HUES6 (cell line): ENCODE results near the gene CCND1.

Experiments used
- H3K27ac ChIP-seq: 2 replicates; pipeline ENCODE4 v1.7.0; 2013; ENCODE audit warnings: low read depth, mild to moderate bottlenecking, low read length, inconsistent platforms
- H3K27me3 ChIP-seq: 2 replicates; pipeline ENCODE4 v1.6.1; 2013; ENCODE audit warnings: low read length; ENCODE audit not compliant: control insufficient read depth, insufficient read depth
- H3K36me3 ChIP-seq: 2 replicates; pipeline ENCODE4 v1.6.1; 2013; ENCODE audit warnings: low read length; ENCODE audit not compliant: control insufficient read depth, insufficient read depth
- H3K4me1 ChIP-seq: 2 replicates; pipeline ENCODE4 v1.6.1; 2013; ENCODE audit warnings: low read length; ENCODE audit not compliant: control insufficient read depth, insufficient read depth
- H3K4me3 ChIP-seq: 2 replicates; pipeline ENCODE4 v1.5.1; 2013; ENCODE audit warnings: low read depth, low read length
- H3K9ac ChIP-seq: one replicate; pipeline ENCODE4 v1.6.1; 2013; ENCODE audit warnings: mild to moderate bottlenecking, low read length
- H3K9me3 ChIP-seq: 2 replicates; pipeline ENCODE4 v1.6.1; 2013; ENCODE audit warnings: low read depth, low read length; ENCODE audit not compliant: control insufficient read depth, insufficient read depth

The CCND1 gene

GRCh38 chr11:69664103-69664775, 23.3 kb downstream of the CCND1 start:
- Histone ChIP-seq H3K27ac (no peak overlapping the region), H3K9me3 (no peaks in the 10 kb centered on the region), H3K9ac (no peak overlapping the region), H3K4me3 (no peak overlapping the region), H3K27me3 (no peaks in the 10 kb centered on the region), H3K4me1 (no peaks in the 10 kb centered on the region; the same call in 1 of the 2 replicates), H3K36me3 (peaks cover 25% of the 10 kb centered on the region)

GRCh38 chr11:69664901-69665300, 23.9 kb downstream of the CCND1 start:
- no peak overlapping the region for H3K9ac ChIP-seq
- H3K27me3 ChIP-seq: no peaks in the 10 kb centered on the region
- no peaks in the 10 kb centered on the region; the same call in 1 of the 2 replicates for H3K4me1 ChIP-seq
- H3K9me3 ChIP-seq: no peaks in the 10 kb centered on the region
- H3K4me3 ChIP-seq: no peak overlapping the region
- peaks cover 30% of the 10 kb centered on the region for H3K36me3 ChIP-seq
- H3K27ac ChIP-seq: no peak overlapping the region

DNA sequence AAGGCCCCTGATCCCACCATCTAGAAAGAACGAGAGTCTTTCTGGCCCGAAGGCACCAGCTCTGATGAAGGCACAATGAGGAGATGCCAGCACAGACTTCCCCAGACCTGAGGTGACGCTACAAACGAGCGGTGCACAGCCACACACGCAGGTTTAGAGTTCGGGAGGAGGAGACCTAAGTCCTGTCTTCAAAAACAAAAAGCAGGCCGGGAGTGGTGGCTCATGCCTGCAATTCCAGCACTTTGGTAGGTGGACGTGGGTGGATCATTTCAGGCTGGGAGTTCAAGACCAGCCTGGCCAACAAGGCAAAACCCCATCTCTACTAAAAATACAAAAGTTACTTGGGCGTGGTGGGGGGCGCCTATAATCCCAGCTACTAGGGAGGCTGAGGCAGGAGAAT, 24.7 kb downstream of the CCND1 start:
- no peak overlapping the region for H3K4me3 ChIP-seq
- no peak overlapping the region for H3K27ac ChIP-seq
- peaks cover 30% of the 10 kb centered on the region for H3K36me3 ChIP-seq
- H3K27me3 ChIP-seq: no peaks in the 10 kb centered on the region
- H3K9me3 ChIP-seq: no peaks in the 10 kb centered on the region
- peaks cover 5% of the 10 kb centered on the region; the same call in 1 of the 2 replicates for H3K4me1 ChIP-seq
- no peak overlapping the region for H3K9ac ChIP-seq

DNA sequence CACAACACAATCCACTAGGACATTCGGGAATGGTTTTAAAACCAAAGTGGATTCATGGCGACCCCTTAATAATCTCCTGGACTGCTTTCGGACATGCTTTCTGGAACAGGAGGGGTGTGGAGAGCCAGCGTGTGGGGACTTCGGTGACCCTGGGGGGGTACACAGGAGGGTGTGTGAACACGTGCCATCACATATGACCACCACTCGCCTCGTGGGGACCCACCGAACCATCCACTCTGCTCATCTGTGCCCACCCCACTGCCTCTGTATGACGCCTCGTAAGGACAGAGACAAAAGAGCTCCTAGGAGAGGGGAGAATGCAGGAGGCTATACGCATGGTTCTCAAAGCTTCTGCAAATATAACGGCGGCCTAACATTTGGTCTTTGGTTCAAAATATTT, 25.3 kb downstream of the CCND1 start:
- H3K9ac ChIP-seq: no peak overlapping the region
- peaks cover 6% of the 10 kb centered on the region; the same call in 1 of the 2 replicates for H3K4me1 ChIP-seq
- peaks cover 32% of the 10 kb centered on the region for H3K36me3 ChIP-seq
- H3K4me3 ChIP-seq: no peak overlapping the region
- no peaks in the 10 kb centered on the region for H3K9me3 ChIP-seq
- H3K27ac ChIP-seq: no peak overlapping the region
- no peaks in the 10 kb centered on the region for H3K27me3 ChIP-seq

- no peaks in the 10 kb centered on the region for H3K9me3 ChIP-seq
- no peaks in the 10 kb centered on the region for H3K27me3 ChIP-seq
- H3K9ac ChIP-seq: no peak overlapping the region
- H3K27ac ChIP-seq: no peak overlapping the region
- H3K4me1 ChIP-seq: peaks cover 6% of the 10 kb centered on the region; the same call in 1 of the 2 replicates
- H3K4me3 ChIP-seq: no peak overlapping the region
- H3K36me3 ChIP-seq: peaks cover 39% of the 10 kb centered on the region
These were observed 26.0 kb downstream of the CCND1 start for GRCh38 chr11:69666752-69667536.

GRCh38 chr11:69667619-69668604, 27.0 kb downstream of the CCND1 start:
- Histone ChIP-seq H3K27me3 (no peaks in the 10 kb centered on the region), H3K4me1 (peaks cover 6% of the 10 kb centered on the region; the same call in 1 of the 2 replicates), H3K36me3 (peaks cover 48% of the 10 kb centered on the region), H3K9ac (peak overlapping the region; percentile 19), H3K9me3 (no peaks in the 10 kb centered on the region), H3K4me3 (no peak overlapping the region), H3K27ac (no peak overlapping the region)

DNA sequence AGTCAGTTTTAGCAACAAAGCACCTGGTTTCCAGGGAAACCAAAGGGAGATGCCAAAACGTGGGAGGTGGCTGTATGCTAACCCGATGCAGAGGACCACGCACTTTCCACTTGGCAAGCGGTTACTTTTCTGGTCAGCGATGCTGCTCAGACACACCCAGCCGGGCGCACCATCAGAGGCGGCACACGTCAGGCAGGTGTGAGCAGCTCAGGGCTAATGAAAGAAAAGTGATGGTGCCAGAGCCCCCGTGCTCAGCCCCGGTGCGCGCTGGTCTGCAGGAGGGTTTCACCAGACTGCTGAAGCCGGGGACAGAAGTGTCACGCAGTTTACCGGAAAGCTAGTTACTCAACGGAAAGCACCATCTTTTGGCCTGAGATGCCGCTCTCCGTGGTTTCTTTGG, 28.5 kb downstream of the CCND1 start:
- H3K4me3 ChIP-seq: no peak overlapping the region
- H3K4me1 ChIP-seq: peaks cover 10% of the 10 kb centered on the region
- H3K9me3 ChIP-seq: no peaks in the 10 kb centered on the region
- H3K27me3 ChIP-seq: no peaks in the 10 kb centered on the region
- H3K9ac ChIP-seq: no peak overlapping the region
- H3K27ac ChIP-seq: no peak overlapping the region
- H3K36me3 ChIP-seq: peaks cover 44% of the 10 kb centered on the region

DNA sequence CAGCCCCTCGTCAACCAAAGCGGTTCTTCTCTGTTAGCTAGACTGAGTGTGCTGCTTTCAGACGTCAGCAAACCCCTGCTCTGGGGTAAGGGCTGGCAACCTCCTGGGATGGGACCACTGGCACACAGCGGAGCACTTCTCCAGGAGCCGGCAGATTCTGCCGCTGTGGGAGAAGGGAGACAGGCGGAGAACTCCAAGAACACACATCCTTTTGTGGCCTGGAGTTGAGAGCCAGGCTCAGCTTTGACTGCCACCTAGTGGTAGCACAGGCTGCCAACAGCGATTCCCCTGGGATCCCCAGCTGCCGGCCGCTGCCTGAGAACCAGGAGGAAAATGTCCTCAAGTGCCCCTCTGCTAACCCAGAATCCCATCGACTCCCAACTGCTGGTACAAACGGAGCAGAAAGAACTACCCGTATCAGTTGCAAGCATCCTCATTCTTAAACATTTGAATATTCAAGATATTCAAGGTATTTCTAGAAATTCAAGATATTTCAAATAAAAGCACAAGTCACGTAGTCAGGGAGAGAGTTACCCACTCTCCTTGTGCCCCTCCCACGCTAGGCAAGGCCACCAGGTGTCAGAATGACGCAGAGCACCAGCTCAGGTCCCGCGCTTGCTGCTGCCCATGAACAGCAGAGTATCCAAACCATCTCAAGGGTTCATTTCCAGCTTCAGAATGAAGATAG, 29.3 kb downstream of the CCND1 start:
- no peaks in the 10 kb centered on the region for H3K9me3 ChIP-seq
- H3K9ac ChIP-seq: no peak overlapping the region
- H3K27ac ChIP-seq: no peak overlapping the region
- H3K27me3 ChIP-seq: no peaks in the 10 kb centered on the region
- peaks cover 10% of the 10 kb centered on the region for H3K4me1 ChIP-seq
- peaks cover 36% of the 10 kb centered on the region for H3K36me3 ChIP-seq
- no peak overlapping the region for H3K4me3 ChIP-seq

DNA sequence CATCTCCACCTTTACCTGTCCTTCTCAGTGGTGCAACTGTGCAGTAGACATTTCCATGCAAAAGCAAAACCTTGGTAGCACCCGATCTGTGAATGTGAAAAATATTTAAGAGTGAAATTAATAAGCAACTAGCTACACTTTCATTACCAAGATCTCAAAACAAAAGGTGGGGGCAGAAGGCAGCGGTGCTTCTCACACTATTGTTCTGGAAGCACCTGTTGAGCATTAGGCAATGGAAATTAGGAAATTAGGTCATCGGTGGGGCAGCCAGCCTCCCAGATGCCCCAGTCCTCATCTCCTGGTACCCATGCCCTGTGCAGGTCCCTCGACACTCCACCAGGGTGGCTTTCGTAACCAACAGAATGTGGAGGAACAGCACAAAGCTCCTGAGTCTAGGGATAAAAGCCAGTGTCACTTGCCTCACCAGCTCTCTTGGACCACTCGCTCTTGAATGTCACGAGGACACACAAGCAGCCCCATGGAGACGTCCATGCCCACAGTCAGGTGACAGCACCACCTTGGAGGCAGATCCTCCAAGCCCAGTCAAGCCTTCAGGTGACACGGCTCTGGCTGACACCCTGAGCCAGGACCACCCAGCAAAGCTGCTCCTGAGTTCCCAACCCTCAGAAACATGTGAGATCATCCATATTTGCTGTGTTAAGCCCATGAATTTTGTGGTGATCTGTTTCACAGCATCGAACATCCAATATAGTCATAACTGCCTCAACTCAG, 30.9 kb downstream of the CCND1 start:
- Histone ChIP-seq H3K27me3 (no peaks in the 10 kb centered on the region), H3K27ac (no peak overlapping the region), H3K36me3 (peaks cover 32% of the 10 kb centered on the region), H3K4me1 (peaks cover 10% of the 10 kb centered on the region), H3K9ac (no peak overlapping the region), H3K9me3 (no peaks in the 10 kb centered on the region), H3K4me3 (no peak overlapping the region)
